HepG2 (cell line): ENCODE data around the gene UTS2R. TPM values are rescaled to one million over a fixed set of nuclear protein-coding genes. Genes with fewer than 3 reads are reported as not detected.

Experiments used
- ARNTL ChIP-seq: sonication (generic); formaldehyde crosslinking; IDR thresholded peaks from 2 replicates; pipeline ENCODE4 v1.4.0; 2020; ENCODE audit warnings: mild to moderate bottlenecking, missing genetic modification reagents
- BRD4 ChIP-seq: sonication (generic); formaldehyde crosslinking; IDR thresholded peaks from 2 replicates; pipeline ENCODE4 v1.4.0; 2020; ENCODE audit warnings: missing genetic modification reagents
- CEBPG ChIP-seq: IDR thresholded peaks from 2 replicates; pipeline ENCODE4 v1.6.1; 2016
- FOXJ3 ChIP-seq: sonication (generic); formaldehyde crosslinking; IDR thresholded peaks from 2 replicates; pipeline ENCODE4 v1.4.0; 2020; ENCODE audit warnings: missing genetic modification reagents, mild to moderate bottlenecking, borderline replicate concordance
- KDM5A ChIP-seq: fragments of 200-600 bp; sonication (generic); IDR thresholded peaks from 2 replicates; pipeline ENCODE4 v1.7.0; 2018; ENCODE audit warnings: antibody characterized with exemption, mild to moderate bottlenecking, low read length, borderline replicate concordance
- MIER3 ChIP-seq: IDR thresholded peaks from 2 replicates; pipeline ENCODE4 v1.6.1; 2016; ENCODE audit warnings: missing compliant biosample characterization, borderline replicate concordance
- MYNN ChIP-seq: sonication (generic); formaldehyde crosslinking; IDR thresholded peaks from 2 replicates; pipeline ENCODE4 v1.4.0; 2020; ENCODE audit warnings: mild to moderate bottlenecking, low read depth, missing genetic modification reagents
- SNAI1 ChIP-seq: sonication (generic); formaldehyde crosslinking; IDR thresholded peaks from 2 replicates; pipeline ENCODE4 v1.5.0; 2020; ENCODE audit warnings: mild to moderate bottlenecking, missing genetic modification reagents, borderline replicate concordance
- TARDBP ChIP-seq: sonication (generic); formaldehyde crosslinking; IDR thresholded peaks from 2 replicates; pipeline ENCODE4 v1.8.0; 2022; ENCODE audit warnings: mild to moderate bottlenecking, missing genetic modification reagents
- TCF7 ChIP-seq: sonication (generic); IDR thresholded peaks from 2 replicates; pipeline ENCODE4 v1.6.1; 2016; ENCODE audit warnings: antibody characterized with exemption, low read depth
- U2AF2 ChIP-seq: fragments of 200-400 bp; formaldehyde crosslinking; IDR thresholded peaks from 2 replicates; pipeline ENCODE4 v1.6.1; 2017; ENCODE audit warnings: low read depth, mild to moderate bottlenecking, low read length
- ZBTB26 ChIP-seq: IDR thresholded peaks from 2 replicates; pipeline ENCODE4 v1.6.1; 2016; ENCODE audit warnings: missing compliant biosample characterization, missing genetic modification reagents, borderline replicate concordance
- ZBTB7B ChIP-seq: sonication (generic); formaldehyde crosslinking; IDR thresholded peaks from 2 replicates; pipeline ENCODE4 v1.4.0; 2020; ENCODE audit warnings: missing genetic modification reagents
- ZNF18 ChIP-seq: sonication (generic); formaldehyde crosslinking; IDR thresholded peaks from 2 replicates; pipeline ENCODE4 v1.8.0; 2022; ENCODE audit warnings: mild to moderate bottlenecking, missing genetic modification reagents; ENCODE audit not compliant: insufficient replicate concordance
- ZNF224 ChIP-seq: sonication (generic); formaldehyde crosslinking; IDR thresholded peaks from 2 replicates; pipeline ENCODE4 v1.5.0; 2020; ENCODE audit warnings: mild to moderate bottlenecking, missing genetic modification reagents
- ZNF225 ChIP-seq: sonication (generic); formaldehyde crosslinking; IDR thresholded peaks from 2 replicates; pipeline ENCODE4 v1.4.0; 2020; ENCODE audit warnings: mild to moderate bottlenecking, missing genetic modification reagents
- ZNF296 ChIP-seq: sonication (generic); formaldehyde crosslinking; conservative IDR thresholded peaks from 2 replicates; pipeline ENCODE4 v1.5.0; 2020; ENCODE audit warnings: mild to moderate bottlenecking, missing genetic modification reagents
- ZNF432 ChIP-seq: sonication (generic); formaldehyde crosslinking; IDR thresholded peaks from 2 replicates; pipeline ENCODE4 v1.5.0; 2020; ENCODE audit warnings: missing genetic modification reagents, mild to moderate bottlenecking, borderline replicate concordance
- ZNF567 ChIP-seq: sonication (generic); formaldehyde crosslinking; IDR thresholded peaks from 2 replicates; pipeline ENCODE4 v1.8.1; 2023; ENCODE audit warnings: mild to moderate bottlenecking, missing genetic modification reagents, borderline replicate concordance
- ZNF607 ChIP-seq: sonication (generic); formaldehyde crosslinking; IDR thresholded peaks from 2 replicates; pipeline ENCODE4 v1.5.1; 2020; ENCODE audit warnings: missing genetic modification reagents, mild to moderate bottlenecking, borderline replicate concordance
- ZNF800 ChIP-seq: sonication (generic); formaldehyde crosslinking; IDR thresholded peaks from 2 replicates; pipeline ENCODE4 v1.4.0; 2020; ENCODE audit warnings: missing genetic modification reagents
- ZSCAN22 ChIP-seq: sonication (generic); formaldehyde crosslinking; IDR thresholded peaks from 2 replicates; pipeline ENCODE4 v1.4.0; 2020; ENCODE audit warnings: mild to moderate bottlenecking, missing genetic modification reagents
- polyA plus RNA-seq, 8 experiments: library from polyadenylated mRNA; depleted of rRNA in 3 of 8; stranded (reverse) in 7 of 8; unstranded in 1 of 8; fragments of >200 nt; fragmentation: Illumina TruSeq in 4 of 8; extraction: Trizol in 4 of 8; gene quantifications; 2 replicates each; pipeline versions ENCODE4 v1.2.1 to v1.2.3, GENCODE V29; 2011 to 2016; ENCODE audit warnings: low read depth in 4 of 8, missing spikeins in 1 of 8, mixed read lengths in 1 of 8; ENCODE audit not compliant: insufficient read depth in 1 of 8
- total RNA-seq, 5 experiments: library from RNA; depleted of rRNA; stranded (reverse); fragments of >200 nt; fragmentation: Illumina TruSeq; extraction: Trizol; gene quantifications; 2 replicates each; pipeline ENCODE4 v1.2.3, GENCODE V29; 2016; ENCODE audit warnings: low read depth in 1 of 5
- TF ChIP-seq, protein P1 (sequence below): sonication (generic); formaldehyde crosslinking; conservative IDR thresholded peaks from 2 replicates; pipeline ENCODE4 v1.8.1; 2023; ENCODE audit warnings: missing genetic modification reagents
- TF ChIP-seq, protein P2 (sequence below): sonication (generic); formaldehyde crosslinking; conservative IDR thresholded peaks from 2 replicates; pipeline ENCODE4 v1.8.0; 2022; ENCODE audit warnings: low read depth, missing genetic modification reagents

UTS2R gene
- total and polyA plus RNA-seq, 2 of the 13 experiments (the other 11 are each of a cell fraction or from before 2014, with no cell fraction given) = 0.13 to 0.15 TPM

- no peak for TF ChIP-seq SNAI1 (CRISPR knock-in tag)
- TF ChIP-seq U2AF2 = no peak
- no peak for TF ChIP-seq TARDBP (CRISPR knock-in tag)
- TF ChIP-seq CEBPG (CRISPR knock-in tag) = no peak
- TF ChIP-seq ZNF607 (CRISPR knock-in tag) = no peak
- 0 out of 2 replicates have a peak, but pooled peaks have one; percentile 20 for TF ChIP-seq ZBTB7B (CRISPR knock-in tag)
- TF ChIP-seq ZNF800 (CRISPR knock-in tag) = no peak
- TF ChIP-seq BRD4 (CRISPR knock-in tag) = 0 out of 2 replicates have a peak, but pooled peaks have one; percentile 30
- no peak for TF ChIP-seq KDM5A
- TF ChIP-seq ARNTL (CRISPR knock-in tag) = no peak
- no peak for TF ChIP-seq MIER3
- TF ChIP-seq FOXJ3 (CRISPR knock-in tag) = no peak
- TF ChIP-seq ZNF225 (CRISPR knock-in tag) = peak; percentile 46; the same call in 1 of the 2 replicates
- TF ChIP-seq, protein P1, sequence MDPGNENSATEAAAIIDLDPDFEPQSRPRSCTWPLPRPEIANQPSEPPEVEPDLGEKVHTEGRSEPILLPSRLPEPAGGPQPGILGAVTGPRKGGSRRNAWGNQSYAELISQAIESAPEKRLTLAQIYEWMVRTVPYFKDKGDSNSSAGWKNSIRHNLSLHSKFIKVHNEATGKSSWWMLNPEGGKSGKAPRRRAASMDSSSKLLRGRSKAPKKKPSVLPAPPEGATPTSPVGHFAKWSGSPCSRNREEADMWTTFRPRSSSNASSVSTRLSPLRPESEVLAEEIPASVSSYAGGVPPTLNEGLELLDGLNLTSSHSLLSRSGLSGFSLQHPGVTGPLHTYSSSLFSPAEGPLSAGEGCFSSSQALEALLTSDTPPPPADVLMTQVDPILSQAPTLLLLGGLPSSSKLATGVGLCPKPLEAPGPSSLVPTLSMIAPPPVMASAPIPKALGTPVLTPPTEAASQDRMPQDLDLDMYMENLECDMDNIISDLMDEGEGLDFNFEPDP = no peak
- no peak for TF ChIP-seq ZBTB26 (CRISPR knock-in tag)
- TF ChIP-seq ZNF432 (CRISPR knock-in tag) = no peak
- TF ChIP-seq ZNF224 = no peak
- no peak for TF ChIP-seq ZNF296 (CRISPR knock-in tag)
- no peak for TF ChIP-seq MYNN (CRISPR knock-in tag)
- TF ChIP-seq, protein P2, sequence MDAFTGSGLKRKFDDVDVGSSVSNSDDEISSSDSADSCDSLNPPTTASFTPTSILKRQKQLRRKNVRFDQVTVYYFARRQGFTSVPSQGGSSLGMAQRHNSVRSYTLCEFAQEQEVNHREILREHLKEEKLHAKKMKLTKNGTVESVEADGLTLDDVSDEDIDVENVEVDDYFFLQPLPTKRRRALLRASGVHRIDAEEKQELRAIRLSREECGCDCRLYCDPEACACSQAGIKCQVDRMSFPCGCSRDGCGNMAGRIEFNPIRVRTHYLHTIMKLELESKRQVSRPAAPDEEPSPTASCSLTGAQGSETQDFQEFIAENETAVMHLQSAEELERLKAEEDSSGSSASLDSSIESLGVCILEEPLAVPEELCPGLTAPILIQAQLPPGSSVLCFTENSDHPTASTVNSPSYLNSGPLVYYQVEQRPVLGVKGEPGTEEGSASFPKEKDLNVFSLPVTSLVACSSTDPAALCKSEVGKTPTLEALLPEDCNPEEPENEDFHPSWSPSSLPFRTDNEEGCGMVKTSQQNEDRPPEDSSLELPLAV (CRISPR knock-in tag) = no peak
- no peak for TF ChIP-seq ZNF567 (CRISPR knock-in tag)
- TF ChIP-seq ZNF18 (CRISPR knock-in tag) = no peak
- no peak for TF ChIP-seq TCF7
- no peak for TF ChIP-seq ZSCAN22
Observed at GRCh38 chr17:82327289-82327688, 44.3 kb upstream of the UTS2R start (continued).
